ENCODE measurements around the gene CLMP.

The CLMP gene

GRCh38 chr11:123214940-123215339 lies 19.9 kb upstream of the CLMP start:
- no peak for TF ChIP-seq TAF1 (IDR thresholded peaks at IDR 0.05; ENCODE audit: borderline replicate concordance, insufficient read depth, low read length)
- TF ChIP-seq FOXP2 (optimal IDR thresholded peaks at IDR 0.05; ENCODE audit: borderline replicate concordance, extremely low read depth, extremely low read length, insufficient read depth) = no peak
- TF ChIP-seq, protein P1, sequence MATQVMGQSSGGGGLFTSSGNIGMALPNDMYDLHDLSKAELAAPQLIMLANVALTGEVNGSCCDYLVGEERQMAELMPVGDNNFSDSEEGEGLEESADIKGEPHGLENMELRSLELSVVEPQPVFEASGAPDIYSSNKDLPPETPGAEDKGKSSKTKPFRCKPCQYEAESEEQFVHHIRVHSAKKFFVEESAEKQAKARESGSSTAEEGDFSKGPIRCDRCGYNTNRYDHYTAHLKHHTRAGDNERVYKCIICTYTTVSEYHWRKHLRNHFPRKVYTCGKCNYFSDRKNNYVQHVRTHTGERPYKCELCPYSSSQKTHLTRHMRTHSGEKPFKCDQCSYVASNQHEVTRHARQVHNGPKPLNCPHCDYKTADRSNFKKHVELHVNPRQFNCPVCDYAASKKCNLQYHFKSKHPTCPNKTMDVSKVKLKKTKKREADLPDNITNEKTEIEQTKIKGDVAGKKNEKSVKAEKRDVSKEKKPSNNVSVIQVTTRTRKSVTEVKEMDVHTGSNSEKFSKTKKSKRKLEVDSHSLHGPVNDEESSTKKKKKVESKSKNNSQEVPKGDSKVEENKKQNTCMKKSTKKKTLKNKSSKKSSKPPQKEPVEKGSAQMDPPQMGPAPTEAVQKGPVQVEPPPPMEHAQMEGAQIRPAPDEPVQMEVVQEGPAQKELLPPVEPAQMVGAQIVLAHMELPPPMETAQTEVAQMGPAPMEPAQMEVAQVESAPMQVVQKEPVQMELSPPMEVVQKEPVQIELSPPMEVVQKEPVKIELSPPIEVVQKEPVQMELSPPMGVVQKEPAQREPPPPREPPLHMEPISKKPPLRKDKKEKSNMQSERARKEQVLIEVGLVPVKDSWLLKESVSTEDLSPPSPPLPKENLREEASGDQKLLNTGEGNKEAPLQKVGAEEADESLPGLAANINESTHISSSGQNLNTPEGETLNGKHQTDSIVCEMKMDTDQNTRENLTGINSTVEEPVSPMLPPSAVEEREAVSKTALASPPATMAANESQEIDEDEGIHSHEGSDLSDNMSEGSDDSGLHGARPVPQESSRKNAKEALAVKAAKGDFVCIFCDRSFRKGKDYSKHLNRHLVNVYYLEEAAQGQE (IDR thresholded peaks at IDR 0.05; ENCODE audit: insufficient read depth in 1 of 2, low read depth in 2 of 2, low read length in 2 of 2) = no peak
- TF ChIP-seq SIN3A (IDR thresholded peaks at IDR 0.05; ENCODE audit: borderline replicate concordance, insufficient read depth, low read length) = no peak

- no peak for TF ChIP-seq SIN3A (IDR thresholded peaks at IDR 0.05; ENCODE audit: borderline replicate concordance, insufficient read depth, low read length)
- TF ChIP-seq, protein P1 (IDR thresholded peaks at IDR 0.05; ENCODE audit: insufficient read depth in 1 of 2, low read depth in 2 of 2, low read length in 2 of 2) = no peak
- TF ChIP-seq POLR2AphosphoS5 (IDR thresholded peaks at IDR 0.05; ENCODE audit: low read depth, low read length) = no peak
- no peak for TF ChIP-seq TAF1 (IDR thresholded peaks at IDR 0.05; ENCODE audit: borderline replicate concordance, insufficient read depth, low read length)
- no peak for TF ChIP-seq FOXP2 (optimal IDR thresholded peaks at IDR 0.05; ENCODE audit: borderline replicate concordance, extremely low read depth, extremely low read length, insufficient read depth)
Measured at GRCh38 chr11:123214396-123214795, 19.3 kb upstream of the CLMP start.

DNA sequence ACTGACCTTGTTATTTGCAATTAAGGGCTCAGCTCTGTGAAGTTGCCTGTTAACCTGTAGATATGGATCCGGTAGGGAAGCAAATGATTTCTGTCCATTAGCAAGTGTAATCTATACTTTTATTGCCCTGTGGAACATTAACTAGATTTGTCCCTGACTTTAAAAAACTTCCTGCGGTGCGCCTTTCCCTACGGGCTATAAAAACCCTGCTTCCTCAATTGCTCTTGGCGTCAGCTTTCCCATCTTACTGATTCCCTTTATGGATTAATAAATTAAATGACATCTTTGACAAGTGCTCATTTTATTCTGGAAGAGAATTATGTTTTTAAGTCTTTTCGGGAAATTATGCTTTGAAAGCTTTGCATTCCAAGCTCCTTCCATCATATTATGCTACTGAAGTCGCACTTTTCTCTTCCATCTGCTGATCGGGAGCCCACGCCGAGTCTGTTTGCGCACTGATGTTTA lies 18.3 kb upstream of the CLMP start:
- TF ChIP-seq, protein P1 (IDR thresholded peaks at IDR 0.05; ENCODE audit: insufficient read depth in 1 of 2, low read depth in 2 of 2, low read length in 2 of 2) = no peak
- TF ChIP-seq POLR2AphosphoS5 (IDR thresholded peaks at IDR 0.05; ENCODE audit: low read depth, low read length) (no peak), SIN3A (IDR thresholded peaks at IDR 0.05; ENCODE audit: borderline replicate concordance, insufficient read depth, low read length) (no peak), TAF1 (IDR thresholded peaks at IDR 0.05; ENCODE audit: borderline replicate concordance, insufficient read depth, low read length) (no peak), FOXP2 (optimal IDR thresholded peaks at IDR 0.05; ENCODE audit: borderline replicate concordance, extremely low read depth, extremely low read length, insufficient read depth) (no peak)

- TF ChIP-seq POLR2AphosphoS5 (IDR thresholded peaks at IDR 0.05; ENCODE audit: low read depth, low read length) = no peak
- no peak for TF ChIP-seq FOXP2 (optimal IDR thresholded peaks at IDR 0.05; ENCODE audit: borderline replicate concordance, extremely low read depth, extremely low read length, insufficient read depth)
- TF ChIP-seq, protein P1 (IDR thresholded peaks at IDR 0.05; ENCODE audit: insufficient read depth in 1 of 2, low read depth in 2 of 2, low read length in 2 of 2) = no peak
- no peak for TF ChIP-seq TAF1 (IDR thresholded peaks at IDR 0.05; ENCODE audit: borderline replicate concordance, insufficient read depth, low read length)
- TF ChIP-seq SIN3A (IDR thresholded peaks at IDR 0.05; ENCODE audit: borderline replicate concordance, insufficient read depth, low read length) = no peak
Measured at GRCh38 chr11:123212406-123212805, 17.4 kb upstream of the CLMP start.

DNA sequence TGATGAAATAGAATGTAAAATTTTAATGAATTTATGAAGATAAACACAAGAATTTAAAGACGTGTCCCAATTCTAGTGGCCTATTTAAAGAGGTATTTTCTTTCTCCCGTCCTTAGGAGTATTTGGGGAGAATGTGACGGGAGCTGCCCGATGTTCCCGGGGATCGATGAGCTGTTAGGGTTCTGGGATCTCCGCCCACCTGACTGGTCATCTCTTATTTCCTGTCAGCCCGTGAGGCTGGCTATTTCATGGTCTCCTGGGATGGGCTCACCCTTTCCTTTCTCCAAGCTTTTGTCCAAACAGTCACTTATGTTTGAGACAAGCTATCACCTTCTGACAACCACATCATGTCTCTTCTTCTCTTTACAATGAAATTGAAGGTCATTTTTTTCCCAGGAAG lies 16.9 kb upstream of the CLMP start:
- TF ChIP-seq SIN3A (IDR thresholded peaks at IDR 0.05; ENCODE audit: borderline replicate concordance, insufficient read depth, low read length) (no peak), TAF1 (IDR thresholded peaks at IDR 0.05; ENCODE audit: borderline replicate concordance, insufficient read depth, low read length) (no peak), FOXP2 (optimal IDR thresholded peaks at IDR 0.05; ENCODE audit: borderline replicate concordance, extremely low read depth, extremely low read length, insufficient read depth) (no peak), POLR2AphosphoS5 (IDR thresholded peaks at IDR 0.05; ENCODE audit: low read depth, low read length) (no peak)
- TF ChIP-seq, protein P1 (IDR thresholded peaks at IDR 0.05; ENCODE audit: insufficient read depth in 1 of 2, low read depth in 2 of 2, low read length in 2 of 2) = no peak

All from PFSK-1 (cell line).